ENCODE results near the gene FOXO3B.
A peak's percentile ranks its signal among the peaks of the same experiment; 100 is the strongest.
"Not testable (repeated sequence)": the region's sequence is repeated elsewhere in the genome, so short reads cannot be mapped to it uniquely, and the experiment has no call there.

Gene FOXO3B

DNA sequence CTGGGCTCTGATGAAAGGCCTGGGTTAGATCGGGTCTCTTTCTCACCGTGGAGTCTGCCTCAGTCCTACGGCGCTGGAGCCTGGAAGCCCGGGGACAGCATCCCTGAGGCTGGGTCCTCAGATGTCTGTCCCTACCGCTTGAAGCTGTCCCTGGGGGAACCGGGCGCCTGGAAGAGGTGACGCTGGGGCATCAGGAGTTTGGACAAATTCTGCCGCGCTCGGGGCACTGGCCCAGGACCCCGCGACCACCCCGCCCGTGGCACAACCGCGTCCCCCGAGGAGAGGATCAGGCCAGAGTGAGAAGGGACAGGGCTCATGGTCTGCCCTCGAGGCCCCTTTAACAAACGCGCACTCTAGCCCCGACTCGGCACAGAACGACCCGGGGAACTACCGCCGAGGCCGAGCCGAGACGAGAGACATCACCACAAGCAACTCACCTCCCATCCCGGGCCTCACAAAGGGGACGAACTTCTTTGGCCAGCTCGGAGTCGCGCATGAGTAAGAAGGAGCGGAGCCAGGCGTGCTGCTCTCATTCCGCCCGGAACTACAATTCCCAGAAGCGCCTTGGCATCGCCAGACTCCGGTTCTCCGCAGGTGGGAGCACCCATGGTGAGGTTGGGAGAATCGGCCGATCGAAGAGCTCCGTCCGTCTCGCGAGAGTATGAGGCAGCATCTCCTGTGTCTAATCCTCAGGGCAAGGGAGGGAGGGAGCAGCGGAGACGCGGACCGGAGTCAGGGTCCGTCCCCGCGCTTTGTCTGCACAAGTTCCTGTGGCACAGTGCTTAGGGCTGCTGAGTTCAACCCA, at the start of gene FOXO3B:
TSS of gene FOXO3B (minus strand) at position 548 of the 805 bp plus-strand sequence. CDS start 663 bp downstream, outside the sequence.
- peak; percentile 8 for DNase-seq

- not testable (repeated sequence) for DNase-seq
These were observed 41.4 kb upstream of the FOXO3B start for GRCh38 chr17:18723509-18723908.

- not testable (repeated sequence) for DNase-seq
These were observed 40.5 kb upstream of the FOXO3B start for GRCh38 chr17:18722612-18723011.

DNA sequence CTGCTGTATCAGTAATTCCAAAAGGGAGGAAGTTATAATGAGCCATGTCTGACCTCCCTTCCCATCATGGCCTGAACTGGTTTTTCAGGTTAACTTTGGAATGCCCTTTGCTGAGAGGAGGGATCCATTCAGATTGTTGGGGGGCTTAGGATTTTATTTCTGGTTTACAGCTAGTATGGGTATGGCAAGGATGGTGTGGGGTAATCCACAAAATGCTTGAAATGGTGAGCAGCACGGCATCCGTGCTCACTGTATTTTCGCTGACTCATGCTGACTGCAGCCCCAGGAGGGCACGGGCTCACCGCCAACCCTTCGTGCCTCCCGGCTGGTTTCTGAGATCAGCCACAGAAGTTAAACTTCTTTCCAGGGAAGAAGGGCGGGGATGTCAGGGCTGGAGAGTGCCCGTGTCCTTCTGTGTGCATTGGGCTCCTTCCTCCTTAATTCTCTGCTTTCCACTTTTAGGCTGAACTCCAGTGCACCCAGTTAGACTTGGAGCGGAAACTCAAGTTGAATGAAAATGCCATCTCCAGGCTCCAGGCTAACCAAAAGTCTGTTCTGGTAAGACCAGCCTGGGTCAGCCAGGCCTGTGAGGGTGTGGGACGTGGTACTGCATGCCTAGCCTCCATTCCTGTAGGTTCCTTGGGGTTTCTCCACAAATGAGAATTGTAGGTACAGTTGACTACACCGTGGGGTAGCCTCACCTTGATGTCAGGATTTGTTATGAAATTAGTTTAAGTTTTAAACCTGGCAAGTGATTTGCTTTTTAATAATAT, 39.8 kb upstream of the FOXO3B start:
- not testable (repeated sequence) for DNase-seq

DNA sequence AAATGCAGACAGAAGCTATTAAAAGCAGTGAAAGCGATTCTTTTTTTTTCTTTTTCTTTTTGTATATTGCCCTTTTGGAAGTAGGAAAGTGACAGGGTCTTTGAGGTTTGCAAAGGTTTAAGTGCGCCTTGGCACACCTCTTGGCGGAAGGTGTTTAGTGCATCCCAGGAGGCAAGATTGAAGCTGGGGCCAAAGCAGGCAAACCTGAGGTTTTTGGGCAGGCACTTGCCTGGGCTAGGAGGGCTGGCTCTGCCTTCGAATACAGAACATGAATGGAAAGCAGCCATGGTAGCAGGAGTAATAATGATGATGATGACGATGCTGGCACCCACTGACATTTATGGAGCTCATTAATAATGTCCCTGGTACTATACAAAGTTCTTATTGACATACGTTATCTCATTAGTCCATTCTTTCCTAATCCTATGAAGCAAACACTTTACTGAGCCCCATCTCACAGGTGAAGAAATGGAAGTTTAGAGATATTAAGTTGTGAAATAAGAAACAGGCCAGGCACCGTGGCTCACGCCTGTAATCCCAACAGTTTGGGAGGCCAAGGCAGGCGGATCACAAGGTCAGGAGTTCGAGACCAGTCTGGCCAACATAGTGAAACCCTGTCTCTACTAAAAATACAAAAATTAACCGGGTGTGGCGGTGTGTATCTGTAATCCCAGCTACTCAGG, 37.5 kb upstream of the FOXO3B start:
- not testable (repeated sequence) for DNase-seq

GRCh38 chr17:18718643-18719427, 36.7 kb upstream of the FOXO3B start:
- not testable (repeated sequence) for DNase-seq

DNA sequence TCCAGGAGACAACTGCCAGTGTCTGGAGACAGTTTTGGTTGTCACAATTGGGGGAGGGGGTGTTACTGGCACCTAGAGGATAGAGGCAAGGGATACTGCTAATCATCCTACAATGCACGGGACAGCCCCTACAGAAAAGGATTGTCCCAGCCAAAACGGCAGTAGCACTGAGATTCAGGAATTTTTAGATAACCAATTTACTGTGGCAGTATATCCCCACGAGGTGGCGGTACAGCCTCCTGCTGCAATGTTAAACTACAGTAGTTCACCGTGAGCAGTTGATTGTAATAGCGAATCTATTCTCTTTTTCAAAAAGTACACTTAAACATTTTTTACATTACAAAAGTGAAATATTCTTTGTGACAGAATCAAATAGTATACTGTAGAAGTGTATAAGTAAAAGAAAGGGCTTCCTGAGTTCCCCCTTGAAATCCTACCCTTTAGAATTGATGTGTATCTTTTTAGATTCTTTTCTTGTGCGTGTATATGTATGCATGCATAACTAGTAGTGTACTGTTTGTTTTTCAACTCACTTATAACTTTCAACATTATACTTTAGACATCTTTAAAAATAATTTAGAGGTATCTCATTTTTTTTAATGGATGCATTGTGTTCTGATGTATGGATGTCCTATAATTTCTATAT, 30.4 kb upstream of the FOXO3B start:
- not testable (repeated sequence) for DNase-seq

DNA sequence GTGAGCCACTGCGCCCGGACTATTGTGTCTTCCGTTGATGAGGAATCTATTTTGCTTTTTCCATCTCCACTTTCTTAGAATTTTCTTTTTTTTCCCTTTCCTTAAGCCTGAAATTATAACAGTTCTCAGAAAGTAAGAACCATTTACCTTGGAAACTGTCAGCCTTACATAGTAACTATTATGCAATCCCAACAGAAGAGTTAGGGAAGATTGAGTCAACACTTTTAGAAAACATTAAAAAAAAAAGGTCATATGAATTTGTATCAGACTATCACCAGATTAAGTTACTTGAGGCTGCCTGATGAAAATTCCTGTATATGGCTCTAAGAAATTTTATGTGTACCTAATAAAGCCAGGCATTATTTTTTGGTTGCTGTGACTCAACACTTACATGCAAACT, 26.1 kb upstream of the FOXO3B start:
- not testable (repeated sequence) for DNase-seq

DNA sequence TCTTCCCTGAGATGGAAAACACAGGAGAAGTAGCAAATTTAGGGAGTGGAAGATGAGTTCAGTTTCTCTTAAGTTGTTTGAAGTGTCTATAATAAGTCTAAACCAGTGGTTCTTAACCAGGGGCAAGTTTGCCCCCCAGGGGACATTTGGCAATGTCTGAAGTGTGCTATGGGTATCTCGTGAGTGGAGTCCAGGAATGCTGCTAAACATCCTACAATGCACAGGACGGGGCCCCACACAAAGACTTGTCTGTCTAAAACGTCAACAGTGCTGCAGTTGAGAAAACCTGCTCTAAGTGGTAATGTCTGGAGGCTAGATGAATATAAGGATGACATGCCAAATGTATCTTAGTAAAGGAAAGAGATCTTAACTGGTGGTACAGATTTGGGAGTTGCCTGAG, 23.8 kb upstream of the FOXO3B start:
- not testable (repeated sequence) for DNase-seq

DNA sequence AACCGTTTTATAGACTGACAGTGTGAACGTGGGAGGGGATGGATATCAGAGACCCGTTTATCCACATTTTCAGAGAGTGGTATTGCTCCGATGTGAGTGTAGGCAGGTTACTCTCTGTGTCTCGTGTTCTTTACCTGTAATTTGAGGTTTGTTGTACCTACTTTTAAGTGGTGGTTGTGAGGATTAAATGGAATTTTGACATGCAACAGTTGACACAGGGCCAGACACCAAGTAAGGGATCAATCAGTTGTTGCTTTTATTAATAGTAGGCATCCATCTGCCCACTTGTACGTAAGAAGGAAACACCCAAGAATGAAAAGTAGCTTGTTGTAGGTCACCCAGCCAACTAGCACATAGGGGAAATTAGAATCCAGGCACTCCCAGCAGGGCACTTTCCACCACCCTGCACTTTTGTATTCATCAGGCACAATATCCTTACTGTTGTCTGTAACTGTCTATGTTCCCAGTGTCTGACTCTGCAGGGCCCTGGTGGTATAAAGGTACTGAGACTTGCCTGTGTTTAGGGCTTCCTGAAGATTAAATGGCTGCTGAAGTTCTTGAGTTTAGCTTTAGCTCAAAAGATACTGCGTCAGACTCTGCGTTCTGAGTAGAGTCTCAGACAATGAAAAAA, 16.5 kb upstream of the FOXO3B start:
- DNase-seq = not testable (repeated sequence)

DNA sequence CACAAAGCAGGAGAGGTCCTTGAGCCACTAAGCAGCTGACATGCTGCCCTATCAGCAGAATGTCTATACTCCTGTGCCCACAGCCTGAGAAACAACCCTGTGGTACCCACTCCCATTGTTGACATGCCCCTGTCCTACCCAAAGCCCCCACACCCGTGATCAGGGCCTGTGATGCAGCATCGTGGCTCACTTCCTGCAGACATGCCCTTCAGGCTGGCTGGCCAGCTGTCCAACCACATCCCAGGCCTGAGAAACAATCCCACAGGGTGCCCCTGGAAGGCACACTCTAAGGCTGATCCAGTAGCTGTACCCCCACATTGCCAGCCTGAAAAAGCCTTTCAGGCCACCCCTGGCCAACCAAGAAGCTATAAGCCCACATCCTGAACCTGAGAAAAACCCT, 13.0 kb upstream of the FOXO3B start:
- DNase-seq = not testable (repeated sequence)

DNA sequence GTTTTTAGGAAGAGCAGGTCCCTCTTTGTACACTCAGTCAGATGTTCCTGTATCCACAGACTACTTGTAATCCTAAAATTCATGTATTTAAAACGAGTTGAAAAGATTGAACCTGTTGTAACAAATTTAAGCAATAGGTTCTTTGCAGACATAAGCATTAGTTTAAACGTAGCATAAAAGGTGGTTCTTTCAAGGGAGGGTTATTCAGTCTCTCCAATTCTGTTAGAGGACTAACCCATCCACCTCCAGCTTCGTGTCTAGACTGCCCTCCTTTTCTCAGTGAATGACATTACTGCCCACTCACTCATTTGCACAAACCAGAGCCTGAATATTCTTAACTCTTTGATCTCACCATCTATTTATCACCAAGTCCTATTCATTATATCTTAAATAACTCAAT, 554 bp upstream of the FOXO3B start:
- DNase-seq = not testable (repeated sequence)

DNA sequence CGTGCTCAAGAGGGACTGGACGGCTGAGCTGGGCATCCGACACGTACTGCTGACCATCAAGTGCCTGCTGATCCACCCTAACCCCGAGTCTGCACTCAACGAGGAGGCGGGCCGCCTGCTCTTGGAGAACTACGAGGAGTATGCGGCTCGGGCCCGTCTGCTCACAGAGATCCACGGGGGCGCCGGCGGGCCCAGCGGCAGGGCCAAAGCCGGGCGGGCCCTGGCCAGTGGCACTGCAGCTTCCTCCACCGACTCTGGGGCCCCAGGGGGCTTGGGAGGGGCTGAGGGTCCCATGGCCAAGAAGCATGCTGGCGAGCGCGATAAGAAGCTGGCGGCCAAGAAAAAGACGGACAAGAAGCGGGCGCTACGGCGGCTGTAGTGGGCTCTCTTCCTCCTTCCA, 4.7 kb downstream of the FOXO3B start:
- not testable (repeated sequence) for DNase-seq

- not testable (repeated sequence) for DNase-seq
These were observed 5.2 kb downstream of the FOXO3B start for GRCh38 chr17:18676928-18677327.

- not testable (repeated sequence) for DNase-seq
These were observed 9.5 kb downstream of the FOXO3B start for GRCh38 chr17:18672395-18673227.

- DNase-seq = not testable (repeated sequence)
These were observed 13.5 kb downstream of the FOXO3B start for GRCh38 chr17:18668625-18669024.

DNA sequence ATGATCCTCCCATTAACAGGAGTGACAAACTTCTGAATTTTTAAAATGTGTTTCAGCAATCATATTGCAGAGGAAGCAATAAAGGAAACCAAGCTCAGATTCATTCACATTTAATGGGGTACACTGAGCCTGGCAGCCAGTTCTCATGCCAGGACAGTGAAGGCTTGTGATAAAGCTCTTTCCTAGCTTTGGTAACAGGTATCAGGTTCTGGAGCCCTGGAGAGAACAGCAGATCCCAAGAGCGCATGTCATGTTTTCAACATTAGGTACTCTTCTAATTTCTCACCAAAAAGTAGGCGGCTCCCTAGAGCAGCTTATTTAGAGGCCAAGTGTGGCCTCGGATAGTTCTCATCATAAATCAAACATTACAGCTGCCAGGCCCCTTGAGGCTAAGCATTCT, 14.6 kb downstream of the FOXO3B start:
- not testable (repeated sequence) for DNase-seq

DNA sequence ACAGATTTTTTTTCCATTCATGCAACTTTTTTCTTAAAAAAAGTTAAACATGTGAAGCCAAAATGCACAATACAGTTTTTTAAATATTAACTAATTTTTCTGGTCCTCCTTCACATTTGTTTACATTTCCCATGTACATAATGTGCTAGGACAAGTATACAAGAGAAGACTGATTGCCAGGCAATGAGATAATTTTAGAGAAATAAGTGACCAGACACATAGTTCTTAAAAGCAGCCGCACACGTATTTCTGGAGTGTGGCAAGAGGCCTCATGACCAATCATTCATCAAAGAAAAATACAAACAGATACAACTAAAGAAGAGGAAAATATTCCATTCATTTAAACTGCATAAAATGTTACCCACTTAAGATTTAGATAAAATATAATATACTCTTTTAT, 15.8 kb downstream of the FOXO3B start:
- DNase-seq = not testable (repeated sequence)

GRCh38 chr17:18661924-18662624, 20.0 kb downstream of the FOXO3B start:
- not testable (repeated sequence) for DNase-seq

DNA sequence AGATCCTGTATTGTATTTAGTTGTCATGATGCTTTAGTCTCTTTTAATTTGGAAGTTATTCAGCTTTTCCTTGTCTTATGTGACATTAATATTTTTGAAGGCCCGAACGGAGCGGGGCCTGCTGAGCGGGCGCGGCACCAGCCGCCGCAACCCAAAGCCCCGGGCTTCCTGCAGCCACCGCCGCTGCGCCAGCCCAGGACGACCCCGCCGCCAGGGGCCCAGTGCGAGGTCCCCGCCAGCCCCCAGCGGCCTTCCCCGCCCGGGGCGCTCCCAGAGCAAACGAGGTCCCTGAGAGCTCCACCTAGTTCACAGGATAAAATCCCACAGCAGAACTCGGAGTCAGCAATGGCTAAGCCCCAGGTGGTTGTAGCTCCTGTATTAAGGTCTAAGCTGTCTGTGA, 32.0 kb downstream of the FOXO3B start:
- not testable (repeated sequence) for DNase-seq

Measured in GOT3 (cell line).